Skeletal muscle satellite cell (primary cell): Measurements from ENCODE around the gene PDE4A.
A peak's percentile ranks its signal among the peaks of the same experiment; 100 is the strongest.

ENCODE experiments used
- H3K27me3 ChIP-seq: 2 replicates; pipeline ENCODE4 v1.7.0; 2013; ENCODE audit warnings: low read length; ENCODE audit not compliant: control insufficient read depth, insufficient read depth
- H3K36me3 ChIP-seq: 2 replicates; pipeline ENCODE4 v1.7.0; 2013; ENCODE audit warnings: mild to moderate bottlenecking, control low read depth, low read length; ENCODE audit not compliant: insufficient read depth
- H3K4me1 ChIP-seq: 2 replicates; pipeline ENCODE4 v1.7.0; 2013; ENCODE audit warnings: low read length; ENCODE audit not compliant: control insufficient read depth, insufficient read depth
- H3K4me2 ChIP-seq: 2 replicates; pipeline ENCODE4 v1.7.0; 2013; ENCODE audit warnings: mild to moderate bottlenecking, low read length
- H3K4me3 ChIP-seq: 2 replicates; pipeline ENCODE4 v1.7.0; 2013; ENCODE audit warnings: low read length
- H3K9ac ChIP-seq: 2 replicates; pipeline ENCODE4 v1.7.0; 2013; ENCODE audit warnings: mild to moderate bottlenecking, low read depth, low read length, moderate library complexity
- H3K9me3 ChIP-seq: replicated peaks from 2 replicates; pipeline ENCODE4 v1.7.0; 2013; ENCODE audit warnings: mild to moderate bottlenecking, control low read depth, low read length

Gene PDE4A

DNA sequence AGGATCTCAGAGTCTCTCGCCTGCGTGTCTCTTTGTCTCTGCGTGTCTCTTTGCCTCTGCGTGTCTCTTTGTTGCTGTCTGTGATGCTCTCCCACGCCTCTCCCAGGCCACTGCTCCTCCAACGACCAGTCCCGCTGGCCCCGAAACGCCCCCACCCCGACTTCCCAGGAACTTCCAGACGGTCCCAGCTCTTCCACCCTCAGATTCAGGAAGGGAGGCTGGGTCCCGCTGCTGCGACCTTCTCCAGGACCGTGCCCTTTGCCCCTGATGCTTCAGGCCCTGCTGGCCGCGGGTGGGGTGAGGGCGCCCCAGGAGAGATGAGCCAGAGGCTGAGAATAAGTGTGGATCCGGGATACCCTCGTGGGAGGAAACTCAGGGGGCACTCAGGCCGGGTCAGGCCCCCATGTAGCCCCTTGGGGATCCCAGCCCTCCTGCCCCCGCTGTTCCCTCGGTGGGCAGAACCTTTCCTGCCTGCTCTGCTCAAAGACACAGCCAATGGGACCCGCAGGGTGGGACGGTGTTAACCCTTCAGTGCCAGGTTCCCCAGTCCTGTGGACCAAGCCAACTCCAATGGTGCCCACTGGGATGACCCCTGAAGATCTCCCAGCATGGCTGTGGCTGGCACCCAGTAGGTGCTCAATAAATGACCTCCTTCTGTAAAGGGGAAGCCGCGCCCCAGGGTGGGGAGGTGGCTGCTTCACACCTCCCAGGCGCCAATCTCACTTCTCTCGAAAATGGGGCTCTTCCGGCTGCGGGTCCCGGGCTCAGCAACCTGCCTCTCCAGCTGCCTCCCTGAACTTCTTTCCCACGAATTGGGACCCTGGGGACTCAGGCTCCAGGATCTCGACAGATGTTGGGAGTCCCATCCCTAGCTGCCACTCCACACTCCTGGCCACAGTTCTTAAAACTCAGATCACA lies 98.4 kb downstream of the PDE4A start:
- H3K4me3 ChIP-seq: no peak overlapping the region
- H3K9ac ChIP-seq: no peak overlapping the region
- H3K36me3 ChIP-seq: no peaks in the 10 kb centered on the region
- peak overlapping the region; percentile 72 for H3K4me2 ChIP-seq
- H3K4me1 ChIP-seq: peaks cover 19% of the 10 kb centered on the region
- H3K9me3 ChIP-seq: no peaks in the 10 kb centered on the region
- peaks cover 52% of the 10 kb centered on the region for H3K27me3 ChIP-seq
